Esophagus muscularis mucosa (tissue), 4 donors: ENCODE results near the gene EHD3. TPM values are rescaled to one million over a fixed set of nuclear protein-coding genes. Genes with fewer than 3 reads are reported as not detected.

ENCODE experiments used
- DNase-seq: peaks from one replicate; pipeline ENCODE4 v3.0.0-alpha.2; 2017; ENCODE audit errors: extremely low spot score
- H3K27ac ChIP-seq, 4 donors: fragments of 200-600 bp; sonication (generic); replicated peaks in 1 of 4; 1 replicate in 3 of 4; 2 replicates in 1 of 4; pipeline ENCODE4 v1.5.1; 2016 to 2019; ENCODE audit warnings: mild to moderate bottlenecking in 1 of 4
- H3K27me3 ChIP-seq, 4 donors: fragments of 200-600 bp; sonication (generic); one replicate each; pipeline versions ENCODE4 v1.5.1 to v1.6.0; 2016 to 2019
- H3K36me3 ChIP-seq, 4 donors: fragments of 200-600 bp; sonication (generic); one replicate each; pipeline ENCODE4 v1.5.1; 2016 to 2019
- H3K4me1 ChIP-seq, 4 donors: fragments of 200-600 bp; sonication (generic); one replicate each; pipeline ENCODE4 v1.5.1; 2016 to 2019
- H3K4me3 ChIP-seq, 4 donors: fragments of 200-600 bp; sonication (generic); 1 replicate in 2 of 4; 2 replicates in 2 of 4; pipeline ENCODE4 v1.5.1; 2016 to 2019; ENCODE audit warnings: mild to moderate bottlenecking in 4 of 4, moderate library complexity in 1 of 4
- H3K9me3 ChIP-seq, 4 donors: fragments of 200-600 bp; sonication (generic); 1 replicate in 3 of 4; 2 replicates in 1 of 4; pipeline ENCODE4 v1.5.1; 2016 to 2019
- CTCF ChIP-seq, 3 experiments: fragments of 200-600 bp in 2 of 3; fragments of 450-650 bp in 1 of 3; sonication (generic) in 2 of 3; IDR thresholded peaks; one replicate each; pipeline ENCODE4 v1.5.1; 2017 to 2019; ENCODE audit warnings: antibody characterized with exemption in 3 of 3, mild to moderate bottlenecking in 2 of 3, moderate library complexity in 1 of 3
- EP300 ChIP-seq: sonication (generic); formaldehyde crosslinking; IDR thresholded peaks from one replicate; pipeline ENCODE4 v1.6.1; 2017; ENCODE audit warnings: antibody characterized with exemption
- POLR2A ChIP-seq: fragments of 450-650 bp; IDR thresholded peaks from one replicate; pipeline ENCODE4 v1.6.1; 2017; ENCODE audit warnings: antibody characterized with exemption, moderate library complexity, mild to moderate bottlenecking, low read depth
- POLR2AphosphoS5 ChIP-seq, 2 donors: sonication (generic); formaldehyde crosslinking; IDR thresholded peaks; one replicate each; pipeline ENCODE4 v1.6.1; 2017; ENCODE audit warnings: antibody characterized with exemption in 2 of 2
- WGBS: methylation state at CpG from one replicate; pipeline ENCODE4 v1.1.5; 2018; 5-methylcytosine and 5-hydroxymethylcytosine counted together
- intact Hi-C: fragments of 100-400 bp; cut with DNase I; formaldehyde crosslinking; loops from one replicate; pipeline ENCODE4 v1.15.1; 2023
- total RNA-seq, 4 donors: library from RNA; depleted of rRNA; stranded (reverse); fragments of >200 nt; gene quantifications; one replicate each; pipeline versions ENCODE4 v1.1.0 to v1.2.1, GENCODE V29; 2016

The EHD3 gene
- total RNA-seq, 4 donors from 2014 or later, result 3.8 to 7.4 (median 4.6) TPM

- Histone ChIP-seq H3K4me3 (no peak overlapping the region), H3K27me3 (peaks cover 0 to 33% (median 0%) of the 10 kb centered on the region in 4 donors), H3K27ac (no peak overlapping the region), H3K36me3 (peaks cover 0 to 12% (median 10%) of the 10 kb centered on the region in 4 donors), H3K4me1 (peaks cover 0 to 10% (median 0%) of the 10 kb centered on the region in 4 donors), H3K9me3 (no peaks in the 10 kb centered on the region)
- no peak for DNase-seq
- TF ChIP-seq CTCF (IDR thresholded peaks at IDR 0.05) (no peak), POLR2A (no peak), EP300 (no peak), POLR2AphosphoS5 (IDR thresholded peaks at IDR 0.05) (no peak)
- intact Hi-C loops, result no loop called here
- 84% methylated on average over 7 of the region's 7 CpGs for WGBS
These were observed 36.9 kb downstream of the EHD3 start for GRCh38 chr2:31270822-31271231.

- H3K27me3 ChIP-seq, result peaks cover 0 to 34% (median 0%) of the 10 kb centered on the region in 4 donors
- H3K4me1 ChIP-seq, result peaks cover 0 to 10% (median 0%) of the 10 kb centered on the region in 4 donors
- H3K4me3 ChIP-seq, result no peak overlapping the region
- H3K9me3 ChIP-seq, result no peaks in the 10 kb centered on the region
- 79% methylated on average over 4 of the region's 4 CpGs for WGBS
- no peak for DNase-seq
- peaks cover 0 to 2% (median under 1%) of the 10 kb centered on the region in 4 donors for H3K36me3 ChIP-seq
- TF ChIP-seq POLR2AphosphoS5 (IDR thresholded peaks at IDR 0.05) (no peak), EP300 (no peak), CTCF (IDR thresholded peaks at IDR 0.05) (no peak), POLR2A (no peak)
- no peak overlapping the region for H3K27ac ChIP-seq
- intact Hi-C loops, result no loop called here
These were observed 37.9 kb downstream of the EHD3 start for GRCh38 chr2:31271851-31272267.

DNA sequence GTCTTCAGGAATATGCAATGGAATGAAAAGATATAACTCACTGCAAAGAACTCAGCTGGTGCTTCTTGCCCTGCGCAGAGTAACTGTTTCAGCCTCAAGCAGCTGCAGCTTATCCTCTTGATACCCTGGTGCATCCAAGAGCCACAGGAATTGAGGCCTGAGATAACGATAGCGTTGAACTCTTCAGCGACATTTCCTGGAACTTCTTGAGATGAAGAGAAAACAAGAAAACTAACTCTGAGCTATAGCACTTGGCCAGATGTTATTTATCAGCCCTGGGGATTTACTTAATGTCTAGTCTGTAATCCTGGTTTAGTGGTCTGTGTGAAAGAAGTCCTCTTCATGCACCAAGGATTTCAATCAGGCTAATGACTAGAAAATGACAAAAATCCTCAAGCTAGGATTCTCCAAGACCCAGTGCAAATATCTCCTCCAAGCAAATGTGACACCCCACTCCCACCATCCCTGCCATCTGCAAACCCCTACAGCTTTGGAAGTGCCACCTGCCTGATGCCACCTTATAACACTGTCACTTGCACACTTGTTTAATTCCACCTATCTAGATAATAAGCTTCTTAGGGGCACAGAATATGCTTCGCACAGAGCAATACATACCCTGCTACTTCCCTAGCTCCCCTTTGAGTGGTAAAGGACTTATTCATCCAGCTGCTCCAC lies 40.6 kb downstream of the EHD3 start:
- 55% methylated on average over 5 of the region's 5 CpGs for WGBS
- intact Hi-C loops, result no loop called here

DNA sequence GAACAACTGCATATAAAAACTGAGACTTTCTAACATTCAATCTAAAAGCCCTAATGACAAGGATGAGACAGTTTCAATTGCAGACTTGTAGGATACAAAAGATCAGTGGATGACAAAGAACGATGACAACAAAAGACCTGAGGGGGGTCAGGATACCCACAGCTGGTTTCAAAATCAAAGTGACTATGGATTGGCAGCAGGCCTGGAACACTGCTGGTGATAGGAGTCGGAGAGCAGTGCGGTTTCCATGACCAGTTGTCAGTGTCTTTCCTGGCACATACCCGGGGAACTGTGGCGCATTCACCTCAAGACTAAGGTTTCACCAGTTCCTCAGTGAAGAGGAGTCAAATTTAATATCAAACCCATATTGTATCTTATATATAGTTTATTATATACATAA lies 42.0 kb downstream of the EHD3 start:
- H3K27me3 ChIP-seq, result peaks cover 0 to 34% (median 0%) of the 10 kb centered on the region in 4 donors
- no peak for DNase-seq
- intact Hi-C loops, result no loop called here
- H3K27ac ChIP-seq, result no peak overlapping the region
- H3K4me1 ChIP-seq, result peaks cover 0 to 13% (median 0%) of the 10 kb centered on the region in 4 donors
- no peak overlapping the region for H3K4me3 ChIP-seq
- no peak for TF ChIP-seq POLR2AphosphoS5 (IDR thresholded peaks at IDR 0.05)
- TF ChIP-seq EP300, result no peak
- TF ChIP-seq POLR2A, result no peak
- no peak for TF ChIP-seq CTCF (IDR thresholded peaks at IDR 0.05)
- H3K9me3 ChIP-seq, result no peaks in the 10 kb centered on the region
- WGBS, result 86% methylated on average over 5 of the region's 5 CpGs
- no peaks in the 10 kb centered on the region for H3K36me3 ChIP-seq

More for the DNA sequence above, 40.6 kb downstream of the EHD3 start:
- TF ChIP-seq POLR2A (no peak), CTCF (IDR thresholded peaks at IDR 0.05) (no peak), POLR2AphosphoS5 (IDR thresholded peaks at IDR 0.05) (no peak), EP300 (no peak)
- DNase-seq, result no peak
- H3K27me3 ChIP-seq, result peaks cover 0 to 34% (median 0%) of the 10 kb centered on the region in 4 donors
- peaks cover 0 to 13% (median 0%) of the 10 kb centered on the region in 4 donors for H3K4me1 ChIP-seq
- no peak overlapping the region for H3K27ac ChIP-seq
- H3K9me3 ChIP-seq, result no peaks in the 10 kb centered on the region
- no peak overlapping the region for H3K4me3 ChIP-seq
- H3K36me3 ChIP-seq, result no peaks in the 10 kb centered on the region
